HT-29 (cell line): ENCODE measurements around the gene FBXO28. TPM values are rescaled to one million over a fixed set of nuclear protein-coding genes. Genes with fewer than 3 reads are reported as not detected.

Experiments
- DNase-seq: peaks from one replicate; pipeline ENCODE4 v3.0.0-alpha.2; 2015; ENCODE audit warnings: low spot score
- total RNA-seq: library from RNA; depleted of rRNA; stranded (reverse); fragments of >200 nt; shearing (Covaris generic); gene quantifications from 2 replicates; pipeline ENCODE4 v1.2.3, GENCODE V29; 2014

The FBXO28 gene
- total RNA-seq, 1 experiment from 2014 or later: 34.6 TPM

- no peak for DNase-seq
Measured at GRCh38 chr1:224157316-224157715, 43.4 kb downstream of the FBXO28 start.

GRCh38 chr1:224159541-224159940 is 45.6 kb downstream of the FBXO28 start:
- DNase-seq: no peak

GRCh38 chr1:224160171-224160682 is 46.3 kb downstream of the FBXO28 start:
- no peak for DNase-seq

GRCh38 chr1:224162768-224163167 is 48.9 kb downstream of the FBXO28 start:
- DNase-seq: no peak

GRCh38 chr1:224163311-224163710 is 49.4 kb downstream of the FBXO28 start:
- no peak for DNase-seq

- DNase-seq: peak; percentile 49
Measured at GRCh38 chr1:224168859-224169380, 55.0 kb downstream of the FBXO28 start.

- no peak for DNase-seq
Measured at GRCh38 chr1:224169718-224170270, 55.9 kb downstream of the FBXO28 start.

GRCh38 chr1:224170343-224170742 is 56.4 kb downstream of the FBXO28 start:
- DNase-seq: no peak

- peak; percentile 53 for DNase-seq
Measured at GRCh38 chr1:224170748-224171478, 57.0 kb downstream of the FBXO28 start.

- DNase-seq: no peak
Measured at GRCh38 chr1:224172229-224172628, 58.3 kb downstream of the FBXO28 start.

GRCh38 chr1:224173523-224173922 is 59.6 kb downstream of the FBXO28 start:
- no peak for DNase-seq

GRCh38 chr1:224175617-224176016 is 61.7 kb downstream of the FBXO28 start:
- no peak for DNase-seq

- DNase-seq: no peak
Measured at GRCh38 chr1:224177356-224177999, 63.6 kb downstream of the FBXO28 start.

- DNase-seq: no peak
Measured at GRCh38 chr1:224178894-224179293, 65.0 kb downstream of the FBXO28 start.

GRCh38 chr1:224180783-224181452 is 67.0 kb downstream of the FBXO28 start:
- no peak for DNase-seq

- DNase-seq: no peak
Measured at GRCh38 chr1:224181453-224181810, 67.5 kb downstream of the FBXO28 start.

- peak; percentile 57 for DNase-seq
Measured at GRCh38 chr1:224182057-224182865, 68.3 kb downstream of the FBXO28 start.

GRCh38 chr1:224182866-224183590 is 69.1 kb downstream of the FBXO28 start, which contains the start of gene DEGS1:
Gene DEGS1, plus strand, starts transcription at chr1:224183240. Its CDS starts 97 bp downstream, at chr1:224183337.
- peak; percentile 81 for DNase-seq

- DNase-seq: peak; percentile 39
Measured at GRCh38 chr1:224183591-224184312, 69.8 kb downstream of the FBXO28 start.

- DNase-seq: no peak
Measured at GRCh38 chr1:224185208-224185607, 71.3 kb downstream of the FBXO28 start.
